Esophagus muscularis mucosa (tissue), 4 donors: ENCODE measurements around the gene HPD. TPM values are rescaled to one million over a fixed set of nuclear protein-coding genes. Genes with fewer than 3 reads are reported as not detected.
A peak's percentile ranks its signal among the peaks of the same experiment; 100 is the strongest.
"Not testable (repeated sequence)": the region's sequence is repeated elsewhere in the genome, so short reads cannot be mapped to it uniquely, and the experiment has no call there.

Source experiments
- DNase-seq: peaks from one replicate; pipeline ENCODE4 v3.0.0-alpha.2; 2017; ENCODE audit errors: extremely low spot score
- H3K27ac ChIP-seq, 4 donors: fragments of 200-600 bp; sonication (generic); replicated peaks in 1 of 4; 1 replicate in 3 of 4; 2 replicates in 1 of 4; pipeline ENCODE4 v1.5.1; 2016 to 2019; ENCODE audit warnings: mild to moderate bottlenecking in 1 of 4
- H3K27me3 ChIP-seq, 4 donors: fragments of 200-600 bp; sonication (generic); one replicate each; pipeline versions ENCODE4 v1.5.1 to v1.6.0; 2016 to 2019
- H3K36me3 ChIP-seq, 4 donors: fragments of 200-600 bp; sonication (generic); one replicate each; pipeline ENCODE4 v1.5.1; 2016 to 2019
- H3K4me1 ChIP-seq, 4 donors: fragments of 200-600 bp; sonication (generic); one replicate each; pipeline ENCODE4 v1.5.1; 2016 to 2019
- H3K4me3 ChIP-seq, 4 donors: fragments of 200-600 bp; sonication (generic); 1 replicate in 2 of 4; 2 replicates in 2 of 4; pipeline ENCODE4 v1.5.1; 2016 to 2019; ENCODE audit warnings: mild to moderate bottlenecking in 4 of 4, moderate library complexity in 1 of 4
- H3K9me3 ChIP-seq, 4 donors: fragments of 200-600 bp; sonication (generic); 1 replicate in 3 of 4; 2 replicates in 1 of 4; pipeline ENCODE4 v1.5.1; 2016 to 2019
- EP300 ChIP-seq: sonication (generic); formaldehyde crosslinking; IDR thresholded peaks from one replicate; pipeline ENCODE4 v1.6.1; 2017; ENCODE audit warnings: antibody characterized with exemption
- POLR2A ChIP-seq: fragments of 450-650 bp; IDR thresholded peaks from one replicate; pipeline ENCODE4 v1.6.1; 2017; ENCODE audit warnings: antibody characterized with exemption, moderate library complexity, mild to moderate bottlenecking, low read depth
- POLR2AphosphoS5 ChIP-seq, 2 donors: sonication (generic); formaldehyde crosslinking; IDR thresholded peaks; one replicate each; pipeline ENCODE4 v1.6.1; 2017; ENCODE audit warnings: antibody characterized with exemption in 2 of 2
- WGBS: methylation state at CpG from one replicate; pipeline ENCODE4 v1.1.5; 2018; 5-methylcytosine and 5-hydroxymethylcytosine counted together
- intact Hi-C: fragments of 100-400 bp; cut with DNase I; formaldehyde crosslinking; loops from one replicate; pipeline ENCODE4 v1.15.1; 2023
- total RNA-seq, 4 donors: library from RNA; depleted of rRNA; stranded (reverse); fragments of >200 nt; gene quantifications; one replicate each; pipeline versions ENCODE4 v1.1.0 to v1.2.1, GENCODE V29; 2016
- TF ChIP-seq, protein P1 (sequence below), 3 experiments: fragments of 200-600 bp in 2 of 3; fragments of 450-650 bp in 1 of 3; sonication (generic) in 2 of 3; IDR thresholded peaks; one replicate each; pipeline ENCODE4 v1.5.1; 2017 to 2019; ENCODE audit warnings: antibody characterized with exemption in 3 of 3, mild to moderate bottlenecking in 2 of 3, moderate library complexity in 1 of 3

HPD gene
- total RNA-seq, 4 donors from 2014 or later, result 0.65 to 3.3 (median 1.3) TPM

DNA sequence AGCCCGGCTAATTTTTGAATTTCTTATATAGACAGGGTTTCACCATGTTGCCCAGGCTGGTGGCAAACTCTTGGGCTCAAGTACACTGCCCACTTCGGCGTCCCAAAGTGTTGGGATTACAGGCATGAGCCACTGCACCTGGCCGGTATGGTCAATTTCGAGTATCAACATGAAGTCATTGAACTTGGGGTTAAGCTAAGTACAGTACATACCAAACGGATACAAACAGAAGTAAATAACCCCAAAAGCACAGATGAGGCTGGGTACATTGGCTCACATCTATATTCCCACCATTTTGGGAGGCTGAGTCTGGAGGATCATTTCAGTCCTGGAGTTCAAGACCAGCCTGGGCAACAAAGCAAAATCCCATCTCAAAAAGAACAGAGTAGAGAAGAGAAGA lies 16.9 kb upstream of the HPD start:
- Histone ChIP-seq H3K36me3 (no peaks in the 10 kb centered on the region), H3K4me1 (peaks cover 0 to 16% (median 13%) of the 10 kb centered on the region in 4 donors), H3K27ac (no peak overlapping the region), H3K9me3 (no peaks in the 10 kb centered on the region), H3K4me3 (no peak overlapping the region), H3K27me3 (no peaks in the 10 kb centered on the region)
- DNase-seq, result no peak
- TF ChIP-seq, protein P1, sequence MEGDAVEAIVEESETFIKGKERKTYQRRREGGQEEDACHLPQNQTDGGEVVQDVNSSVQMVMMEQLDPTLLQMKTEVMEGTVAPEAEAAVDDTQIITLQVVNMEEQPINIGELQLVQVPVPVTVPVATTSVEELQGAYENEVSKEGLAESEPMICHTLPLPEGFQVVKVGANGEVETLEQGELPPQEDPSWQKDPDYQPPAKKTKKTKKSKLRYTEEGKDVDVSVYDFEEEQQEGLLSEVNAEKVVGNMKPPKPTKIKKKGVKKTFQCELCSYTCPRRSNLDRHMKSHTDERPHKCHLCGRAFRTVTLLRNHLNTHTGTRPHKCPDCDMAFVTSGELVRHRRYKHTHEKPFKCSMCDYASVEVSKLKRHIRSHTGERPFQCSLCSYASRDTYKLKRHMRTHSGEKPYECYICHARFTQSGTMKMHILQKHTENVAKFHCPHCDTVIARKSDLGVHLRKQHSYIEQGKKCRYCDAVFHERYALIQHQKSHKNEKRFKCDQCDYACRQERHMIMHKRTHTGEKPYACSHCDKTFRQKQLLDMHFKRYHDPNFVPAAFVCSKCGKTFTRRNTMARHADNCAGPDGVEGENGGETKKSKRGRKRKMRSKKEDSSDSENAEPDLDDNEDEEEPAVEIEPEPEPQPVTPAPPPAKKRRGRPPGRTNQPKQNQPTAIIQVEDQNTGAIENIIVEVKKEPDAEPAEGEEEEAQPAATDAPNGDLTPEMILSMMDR (IDR thresholded peaks at IDR 0.05), result no peak
- TF ChIP-seq POLR2A (no peak), EP300 (no peak), POLR2AphosphoS5 (IDR thresholded peaks at IDR 0.05) (no peak)
- intact Hi-C loops, result no loop called here
- WGBS, result 99% methylated on average over 6 of the region's 6 CpGs

DNA sequence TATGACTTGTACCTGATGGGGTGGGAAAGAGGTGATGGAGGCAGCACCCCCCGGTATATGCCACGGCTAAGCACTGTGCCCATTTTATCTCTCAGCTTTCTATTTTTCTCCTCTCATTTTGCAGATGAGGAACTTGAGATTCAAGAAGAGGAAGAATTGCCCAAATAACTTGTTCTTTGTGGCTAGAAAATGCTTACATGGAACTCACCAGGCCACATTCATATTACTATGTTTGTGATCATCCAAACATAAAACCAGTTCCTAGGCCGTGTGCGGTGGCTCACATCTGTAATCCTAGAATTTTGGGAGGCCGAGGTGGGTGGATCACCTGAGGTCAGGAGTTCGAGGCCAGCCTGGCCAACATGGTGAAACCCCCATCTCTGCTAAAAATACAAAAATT lies 15.4 kb upstream of the HPD start:
- H3K27me3 ChIP-seq, result no peaks in the 10 kb centered on the region
- peaks cover 0 to 16% (median 13%) of the 10 kb centered on the region in 4 donors for H3K4me1 ChIP-seq
- intact Hi-C loops, result no loop called here
- H3K36me3 ChIP-seq, result no peaks in the 10 kb centered on the region
- no peak overlapping the region for H3K27ac ChIP-seq
- WGBS, result 93% methylated on average over 6 of the region's 6 CpGs
- H3K9me3 ChIP-seq, result no peaks in the 10 kb centered on the region
- H3K4me3 ChIP-seq, result no peak overlapping the region
- no peak for TF ChIP-seq POLR2AphosphoS5 (IDR thresholded peaks at IDR 0.05)
- TF ChIP-seq EP300, result no peak
- TF ChIP-seq, protein P1 (IDR thresholded peaks at IDR 0.05), result no peak
- TF ChIP-seq POLR2A, result no peak
- DNase-seq, result no peak

DNA sequence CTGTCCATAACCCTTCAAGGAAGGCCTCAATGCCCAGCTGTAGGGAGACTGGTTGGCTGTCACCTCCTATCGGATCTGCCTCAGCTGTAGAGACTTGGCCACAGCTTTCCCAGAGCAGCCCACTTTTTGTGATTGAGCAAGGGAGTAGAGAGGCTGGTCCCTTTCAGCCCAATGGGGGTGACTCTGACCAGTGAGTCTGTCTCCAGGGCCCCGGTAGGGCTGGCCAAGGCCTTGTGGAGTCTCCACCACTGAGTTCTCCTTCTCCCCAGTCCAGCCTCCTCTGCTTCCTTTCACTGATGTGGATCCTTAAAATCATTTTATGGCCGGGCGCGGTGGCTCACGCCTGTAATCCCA lies 14.5 kb upstream of the HPD start:
- Histone ChIP-seq H3K27me3 (no peaks in the 10 kb centered on the region), H3K4me3 (no peak overlapping the region), H3K36me3 (no peaks in the 10 kb centered on the region), H3K4me1 (peaks cover 0 to 16% (median 13%) of the 10 kb centered on the region in 4 donors), H3K9me3 (no peaks in the 10 kb centered on the region), H3K27ac (peak overlapping the region; percentile 9 to 44 (median 35))
- DNase-seq, result no peak
- 93% methylated on average over 5 of the region's 6 CpGs for WGBS
- TF ChIP-seq POLR2A (no peak), EP300 (no peak), POLR2AphosphoS5 (IDR thresholded peaks at IDR 0.05) (no peak)
- TF ChIP-seq, protein P1 (IDR thresholded peaks at IDR 0.05), result no peak
- intact Hi-C loops, result no loop called here

DNA sequence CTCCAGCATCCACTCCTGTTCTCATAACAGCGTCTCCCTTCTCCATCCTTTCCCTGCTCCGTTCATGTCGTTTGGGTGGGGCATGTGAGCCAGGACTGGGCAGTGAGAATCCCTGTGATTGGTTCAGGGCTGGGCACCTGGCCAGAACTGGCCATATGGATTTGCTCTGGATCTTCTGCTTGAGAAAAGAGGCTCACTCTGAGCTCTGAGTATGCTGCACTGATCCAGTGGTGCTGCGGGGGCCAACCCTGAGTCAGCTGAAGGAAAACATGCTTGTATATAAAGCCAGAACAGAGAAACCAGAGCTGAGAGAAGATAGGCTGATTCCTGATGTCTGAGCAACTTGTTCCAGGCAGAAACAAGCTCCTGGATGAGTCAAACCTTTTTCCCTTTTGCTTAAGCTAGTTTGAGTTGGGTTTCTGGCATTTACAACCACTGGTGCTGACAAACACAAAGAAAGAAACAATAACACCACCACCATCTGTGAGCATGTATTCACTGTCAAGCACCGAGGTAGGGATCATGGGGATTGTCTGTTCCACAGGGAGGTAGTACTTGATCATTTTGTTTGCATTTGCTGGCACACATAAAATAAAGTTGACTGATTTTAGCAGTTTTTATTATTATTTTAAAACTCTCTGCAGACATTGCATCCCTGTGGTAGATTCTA lies 14.0 kb upstream of the HPD start:
- Histone ChIP-seq H3K4me1 (peaks cover 0 to 16% (median 13%) of the 10 kb centered on the region in 4 donors), H3K27me3 (no peaks in the 10 kb centered on the region), H3K27ac (peak overlapping the region; percentile 9 to 44 (median 35)), H3K36me3 (no peaks in the 10 kb centered on the region), H3K4me3 (no peak overlapping the region), H3K9me3 (no peaks in the 10 kb centered on the region)
- no peak for DNase-seq
- TF ChIP-seq, protein P1 (IDR thresholded peaks at IDR 0.05), result no peak
- peak; percentile 33 to 41 for TF ChIP-seq POLR2AphosphoS5 (IDR thresholded peaks at IDR 0.05)
- WGBS, result 27% methylated on average over 4 of the region's 5 CpGs
- intact Hi-C loops, result no loop called here

DNA sequence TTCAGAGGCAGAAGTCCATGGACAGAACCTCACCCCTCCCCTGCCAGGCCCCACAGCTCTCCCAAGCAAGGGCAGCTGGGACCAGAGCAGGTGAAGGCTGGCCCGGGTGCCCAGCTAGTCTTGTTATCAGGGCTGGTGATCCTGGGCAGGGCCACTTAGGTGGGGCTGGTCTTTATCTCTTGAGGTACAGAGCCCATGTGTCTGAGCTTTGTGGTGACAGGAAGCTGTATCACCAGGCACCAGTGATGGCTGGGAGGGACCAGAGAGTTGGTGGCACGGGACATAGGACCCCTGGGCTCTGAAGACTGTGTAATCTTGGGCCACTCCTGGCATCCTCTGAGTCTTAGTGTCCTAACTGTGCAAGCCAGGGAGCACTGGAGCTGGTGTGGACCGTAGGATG lies 12.8 kb upstream of the HPD start:
- Histone ChIP-seq H3K27ac (no peak overlapping the region), H3K4me1 (peaks cover 0 to 16% (median 13%) of the 10 kb centered on the region in 4 donors), H3K27me3 (no peaks in the 10 kb centered on the region), H3K36me3 (no peaks in the 10 kb centered on the region), H3K4me3 (no peak overlapping the region), H3K9me3 (no peaks in the 10 kb centered on the region)
- no peak for TF ChIP-seq POLR2A
- TF ChIP-seq EP300, result no peak
- TF ChIP-seq, protein P1 (IDR thresholded peaks at IDR 0.05), result no peak
- no peak for TF ChIP-seq POLR2AphosphoS5 (IDR thresholded peaks at IDR 0.05)
- 94% methylated on average over 3 of the region's 3 CpGs for WGBS
- no peak for DNase-seq
- intact Hi-C loops, result no loop called here

DNA sequence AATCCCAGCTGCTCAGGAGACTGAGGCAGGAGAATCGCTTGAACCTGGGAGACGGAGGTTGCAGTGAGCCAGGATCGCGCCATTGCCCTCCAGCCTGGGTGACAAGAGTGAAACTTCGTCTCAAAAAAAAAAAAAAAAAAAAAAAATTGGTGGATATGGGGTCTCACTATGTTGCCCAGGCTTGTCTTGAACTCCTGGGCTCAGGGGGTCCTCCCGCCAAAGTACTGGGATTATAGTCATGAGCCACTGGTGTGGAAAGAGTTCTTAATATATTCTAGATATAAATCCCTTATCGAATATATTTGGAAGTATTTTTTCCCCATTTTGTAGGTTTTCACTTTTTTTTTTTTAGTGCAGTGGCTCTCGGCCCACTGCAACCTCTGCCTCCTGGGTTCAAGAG lies 10.6 kb upstream of the HPD start:
- H3K27ac ChIP-seq, intact Hi-C loops, H3K27me3 ChIP-seq, H3K4me3 ChIP-seq, H3K36me3 ChIP-seq, DNase-seq, H3K9me3 ChIP-seq: not testable (repeated sequence)
- H3K4me1 ChIP-seq, result peaks cover 0 to 16% (median 13%) of the 10 kb centered on the region in 4 donors
- 96% methylated on average over 8 of the region's 8 CpGs for WGBS
